HepG2 (cell line): ENCODE measurements around the gene HNRNPC. TPM values are rescaled to one million over a fixed set of nuclear protein-coding genes. Genes with fewer than 3 reads are reported as not detected.

Experiments
- BCL3 ChIP-seq: sonication (generic); formaldehyde crosslinking; IDR thresholded peaks from 2 replicates; pipeline ENCODE4 v1.5.1; 2020; ENCODE audit warnings: mild to moderate bottlenecking, missing genetic modification reagents, moderate library complexity
- BRD4 ChIP-seq: sonication (generic); formaldehyde crosslinking; IDR thresholded peaks from 2 replicates; pipeline ENCODE4 v1.4.0; 2020; ENCODE audit warnings: missing genetic modification reagents
- E2F5 ChIP-seq: sonication (generic); formaldehyde crosslinking; conservative IDR thresholded peaks from 2 replicates; pipeline ENCODE4 v1.4.0; 2020; ENCODE audit warnings: missing genetic modification reagents
- EP300 ChIP-seq, 3 experiments: sonication (generic) in 1 of 3; formaldehyde crosslinking in 1 of 3; IDR thresholded peaks; 2 replicates each; pipeline versions ENCODE4 v1.5.1 to v1.6.1; 2011 to 2020; ENCODE audit warnings: low read depth in 2 of 3, low read length in 2 of 3, borderline replicate concordance in 1 of 3, improper control_type of control experiment in 1 of 3, mild to moderate bottlenecking in 1 of 3, missing genetic modification reagents in 1 of 3, moderate library complexity in 1 of 3
- FOXK1 ChIP-seq: sonication (generic); formaldehyde crosslinking; IDR thresholded peaks from 2 replicates; pipeline ENCODE4 v1.4.0; 2020; ENCODE audit warnings: low read depth, missing genetic modification reagents, borderline replicate concordance
- HMG20B ChIP-seq: conservative IDR thresholded peaks from 2 replicates; pipeline ENCODE4 v1.6.1; 2016; ENCODE audit warnings: missing genetic modification reagents, missing compliant biosample characterization
- IKZF1 ChIP-seq: fragments of 450-650 bp; IDR thresholded peaks from 2 replicates; pipeline ENCODE4 v1.7.1; 2016
- NFYB ChIP-seq: sonication (generic); formaldehyde crosslinking; IDR thresholded peaks from 2 replicates; pipeline ENCODE4 v1.4.0; 2020; ENCODE audit warnings: missing genetic modification reagents
- PAF1 ChIP-seq: IDR thresholded peaks from 2 replicates; pipeline ENCODE4 v1.6.1; 2016; ENCODE audit warnings: missing genetic modification reagents, missing compliant biosample characterization
- PHF8 ChIP-seq: sonication (generic); formaldehyde crosslinking; IDR thresholded peaks from 2 replicates; pipeline ENCODE4 v1.5.0; 2020; ENCODE audit warnings: missing genetic modification reagents
- SYNCRIP ChIP-seq: fragments of 200-400 bp; formaldehyde crosslinking; IDR thresholded peaks from 2 replicates; pipeline ENCODE4 v1.6.1; 2018; ENCODE audit warnings: mild to moderate bottlenecking, low read depth, low read length; ENCODE audit not compliant: insufficient read depth
- ZBTB21 ChIP-seq: sonication (generic); formaldehyde crosslinking; IDR thresholded peaks from 2 replicates; pipeline ENCODE4 v1.4.0; 2020; ENCODE audit warnings: missing genetic modification reagents
- ZFYVE20 ChIP-seq: sonication (generic); formaldehyde crosslinking; IDR thresholded peaks from 2 replicates; pipeline ENCODE4 v1.8.0; 2023; ENCODE audit warnings: low read depth, mild to moderate bottlenecking, moderate library complexity, missing genetic modification reagents, borderline replicate concordance
- ZNF24 ChIP-seq: fragments of 450-650 bp; IDR thresholded peaks from 2 replicates; pipeline ENCODE4 v1.6.1; 2017; ENCODE audit warnings: antibody characterized with exemption, mild to moderate bottlenecking
- ZNF501 ChIP-seq: sonication (generic); formaldehyde crosslinking; IDR thresholded peaks from 2 replicates; pipeline ENCODE4 v1.5.1; 2020; ENCODE audit warnings: mild to moderate bottlenecking, moderate library complexity, missing genetic modification reagents
- ZNF546 ChIP-seq: sonication (generic); formaldehyde crosslinking; conservative IDR thresholded peaks from 2 replicates; pipeline ENCODE4 v1.8.1; 2023; ENCODE audit warnings: mild to moderate bottlenecking, missing genetic modification reagents
- ZNF598 ChIP-seq: sonication (generic); formaldehyde crosslinking; IDR thresholded peaks from 2 replicates; pipeline ENCODE4 v1.5.1; 2020; ENCODE audit warnings: mild to moderate bottlenecking, missing genetic modification reagents, borderline replicate concordance
- polyA plus RNA-seq, 8 experiments: library from polyadenylated mRNA; depleted of rRNA in 3 of 8; stranded (reverse) in 7 of 8; unstranded in 1 of 8; fragments of >200 nt; fragmentation: Illumina TruSeq in 4 of 8; extraction: Trizol in 4 of 8; gene quantifications; 2 replicates each; pipeline versions ENCODE4 v1.2.1 to v1.2.3, GENCODE V29; 2011 to 2016; ENCODE audit warnings: low read depth in 4 of 8, missing spikeins in 1 of 8, mixed read lengths in 1 of 8; ENCODE audit not compliant: insufficient read depth in 1 of 8
- total RNA-seq, 5 experiments: library from RNA; depleted of rRNA; stranded (reverse); fragments of >200 nt; fragmentation: Illumina TruSeq; extraction: Trizol; gene quantifications; 2 replicates each; pipeline ENCODE4 v1.2.3, GENCODE V29; 2016; ENCODE audit warnings: low read depth in 1 of 5
- TF ChIP-seq, protein P1 (sequence below), 2 experiments: sonication (generic) in 1 of 2; formaldehyde crosslinking in 1 of 2; IDR thresholded peaks; 2 replicates each; pipeline versions ENCODE4 v1.6.1 to v1.9.0; 2014 to 2022; ENCODE audit warnings: antibody characterized with exemption in 1 of 2, borderline replicate concordance in 1 of 2, inconsistent platforms in 1 of 2, low read depth in 1 of 2, missing genetic modification reagents in 1 of 2
- TF ChIP-seq, protein P2 (sequence below): sonication (generic); formaldehyde crosslinking; IDR thresholded peaks from 2 replicates; pipeline ENCODE4 v1.5.1; 2020; ENCODE audit warnings: mild to moderate bottlenecking, moderate library complexity, missing genetic modification reagents

The HNRNPC gene
- total and polyA plus RNA-seq, 2 of the 13 experiments (the other 11 are each of a cell fraction or from before 2014, with no cell fraction given): 628 to 1,099 TPM

DNA sequence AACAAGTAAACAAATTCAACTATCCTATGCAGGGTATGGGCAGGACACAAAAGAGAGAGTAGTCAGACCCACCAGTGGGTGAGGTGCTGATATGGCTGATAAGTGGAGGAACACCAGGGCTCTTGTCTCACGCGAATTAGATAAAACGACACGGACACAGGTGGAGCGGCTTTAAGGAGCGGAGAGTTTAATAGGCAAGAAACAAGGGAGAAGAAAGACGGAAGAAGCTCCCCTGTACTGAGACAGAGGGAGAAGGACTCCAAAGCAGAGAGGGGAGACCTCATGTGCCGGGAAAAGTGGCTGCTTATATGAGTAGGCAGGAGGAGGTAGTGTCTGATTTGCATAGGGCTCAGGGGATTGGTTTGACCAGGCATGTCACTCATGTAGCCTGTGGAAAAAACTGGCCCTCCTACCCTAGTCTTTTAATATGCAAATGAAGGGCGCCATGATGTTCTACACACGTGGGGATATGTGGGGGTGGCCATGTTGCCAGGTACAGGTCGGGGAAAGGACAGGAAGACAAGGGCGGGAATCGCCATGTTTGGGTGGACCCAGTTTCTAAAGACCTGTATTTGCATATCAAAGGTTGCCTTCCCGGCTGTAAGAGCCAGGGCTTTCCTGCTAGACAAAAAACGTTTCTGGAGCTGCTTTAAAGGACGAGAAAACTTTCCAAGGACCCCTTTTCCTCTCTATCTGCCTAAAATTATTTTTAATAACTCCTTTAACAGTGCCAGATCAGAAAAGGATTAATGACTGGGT lies 39.4 kb upstream of the HNRNPC start (continued):
- TF ChIP-seq PHF8 (CRISPR knock-in tag) (peak; percentile 64; the same call in 1 of the 2 replicates), EP300 (IDR thresholded peaks at IDR 0.05; ENCODE audit: low read depth in 2 of 2, low read length in 2 of 2) (0 out of 4 replicates have a peak, but pooled peaks of 1 of the 2 experiments have one; percentile 12), EP300 (CRISPR knock-in tag; IDR thresholded peaks at IDR 0.05; ENCODE audit: borderline replicate concordance) (no peak), BCL3 (CRISPR knock-in tag) (peak; percentile 42; the same call in 1 of the 2 replicates), SYNCRIP (no peak), ZFYVE20 (no peak), BRD4 (CRISPR knock-in tag) (peak; percentile 44; the same call in 1 of the 2 replicates), ZNF24 (no peak), IKZF1 (no peak), HMG20B (CRISPR knock-in tag) (no peak), ZBTB21 (CRISPR knock-in tag) (no peak), FOXK1 (peak; percentile 69; the same call in 1 of the 2 replicates), ZNF546 (CRISPR knock-in tag) (no peak), E2F5 (peak; percentile 97), ZNF598 (CRISPR knock-in tag) (no peak; the same call in 1 of the 2 replicates), ZNF501 (CRISPR knock-in tag) (peak; percentile 72), NFYB (CRISPR knock-in tag) (peak; percentile 77), PAF1 (no peak)
- TF ChIP-seq, protein P1, sequence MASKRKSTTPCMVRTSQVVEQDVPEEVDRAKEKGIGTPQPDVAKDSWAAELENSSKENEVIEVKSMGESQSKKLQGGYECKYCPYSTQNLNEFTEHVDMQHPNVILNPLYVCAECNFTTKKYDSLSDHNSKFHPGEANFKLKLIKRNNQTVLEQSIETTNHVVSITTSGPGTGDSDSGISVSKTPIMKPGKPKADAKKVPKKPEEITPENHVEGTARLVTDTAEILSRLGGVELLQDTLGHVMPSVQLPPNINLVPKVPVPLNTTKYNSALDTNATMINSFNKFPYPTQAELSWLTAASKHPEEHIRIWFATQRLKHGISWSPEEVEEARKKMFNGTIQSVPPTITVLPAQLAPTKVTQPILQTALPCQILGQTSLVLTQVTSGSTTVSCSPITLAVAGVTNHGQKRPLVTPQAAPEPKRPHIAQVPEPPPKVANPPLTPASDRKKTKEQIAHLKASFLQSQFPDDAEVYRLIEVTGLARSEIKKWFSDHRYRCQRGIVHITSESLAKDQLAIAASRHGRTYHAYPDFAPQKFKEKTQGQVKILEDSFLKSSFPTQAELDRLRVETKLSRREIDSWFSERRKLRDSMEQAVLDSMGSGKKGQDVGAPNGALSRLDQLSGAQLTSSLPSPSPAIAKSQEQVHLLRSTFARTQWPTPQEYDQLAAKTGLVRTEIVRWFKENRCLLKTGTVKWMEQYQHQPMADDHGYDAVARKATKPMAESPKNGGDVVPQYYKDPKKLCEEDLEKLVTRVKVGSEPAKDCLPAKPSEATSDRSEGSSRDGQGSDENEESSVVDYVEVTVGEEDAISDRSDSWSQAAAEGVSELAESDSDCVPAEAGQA (IDR thresholded peaks at IDR 0.05; ENCODE audit: low read depth): peak; percentile 39; the same call in 1 of the 2 replicates
- TF ChIP-seq, protein P1 (CRISPR knock-in tag; IDR thresholded peaks at IDR 0.05; ENCODE audit: borderline replicate concordance): no peak
- TF ChIP-seq, protein P2, sequence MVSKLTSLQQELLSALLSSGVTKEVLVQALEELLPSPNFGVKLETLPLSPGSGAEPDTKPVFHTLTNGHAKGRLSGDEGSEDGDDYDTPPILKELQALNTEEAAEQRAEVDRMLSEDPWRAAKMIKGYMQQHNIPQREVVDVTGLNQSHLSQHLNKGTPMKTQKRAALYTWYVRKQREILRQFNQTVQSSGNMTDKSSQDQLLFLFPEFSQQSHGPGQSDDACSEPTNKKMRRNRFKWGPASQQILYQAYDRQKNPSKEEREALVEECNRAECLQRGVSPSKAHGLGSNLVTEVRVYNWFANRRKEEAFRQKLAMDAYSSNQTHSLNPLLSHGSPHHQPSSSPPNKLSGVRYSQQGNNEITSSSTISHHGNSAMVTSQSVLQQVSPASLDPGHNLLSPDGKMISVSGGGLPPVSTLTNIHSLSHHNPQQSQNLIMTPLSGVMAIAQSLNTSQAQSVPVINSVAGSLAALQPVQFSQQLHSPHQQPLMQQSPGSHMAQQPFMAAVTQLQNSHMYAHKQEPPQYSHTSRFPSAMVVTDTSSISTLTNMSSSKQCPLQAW: peak; percentile 43; the same call in 1 of the 2 replicates
